GM19463 (cell line): ENCODE results near the gene DTYMK.
"Not testable (repeated sequence)": the region's sequence is repeated elsewhere in the genome, so short reads cannot be mapped to it uniquely, and the experiment has no call there.

Experiments
- ATAC-seq: cut with Tn5 transposase; IDR thresholded peaks from one replicate; pipeline ENCODE4 v1.9.1; 2021; ENCODE audit warnings: mild to moderate bottlenecking, moderate library complexity; ENCODE audit not compliant: unreplicated experiment

DTYMK gene

GRCh38 chr2:241686650-241687425, at the start of gene DTYMK:
TSS of gene DTYMK (minus strand) at chr2:241686815. CDS start at chr2:241686783, 32 bp downstream.
- peak; percentile 95 for ATAC-seq

- no peak for ATAC-seq
Observed at GRCh38 chr2:241736111-241736510, 49.5 kb upstream of the DTYMK start.

GRCh38 chr2:241734467-241735208, 48.0 kb upstream of the DTYMK start, which contains the start of gene D2HGDH:
TSS of gene D2HGDH (plus strand) at chr2:241734630. CDS start at chr2:241735225, 595 bp downstream.
- ATAC-seq, result peak; percentile 76

GRCh38 chr2:241734208-241734466, 47.5 kb upstream of the DTYMK start:
- peak; percentile 15 for ATAC-seq

GRCh38 chr2:241733391-241734207, 47.0 kb upstream of the DTYMK start:
- no peak for ATAC-seq

- ATAC-seq, result not testable (repeated sequence)
Observed at GRCh38 chr2:241732513-241733186, 46.0 kb upstream of the DTYMK start.

GRCh38 chr2:241730671-241731293, 44.2 kb upstream of the DTYMK start:
- no peak for ATAC-seq

- ATAC-seq, result no peak
Observed at GRCh38 chr2:241729868-241730267, 43.3 kb upstream of the DTYMK start.

GRCh38 chr2:241728627-241729026, 42.0 kb upstream of the DTYMK start:
- no peak for ATAC-seq

GRCh38 chr2:241728000-241728399, 41.4 kb upstream of the DTYMK start:
- no peak for ATAC-seq

GRCh38 chr2:241726459-241726858, 39.8 kb upstream of the DTYMK start:
- ATAC-seq, result no peak

- ATAC-seq, result no peak
Observed at GRCh38 chr2:241724975-241725870, 38.6 kb upstream of the DTYMK start.

GRCh38 chr2:241724259-241724974, 37.8 kb upstream of the DTYMK start:
- ATAC-seq, result no peak

- no peak for ATAC-seq
Observed at GRCh38 chr2:241722896-241723454, 36.4 kb upstream of the DTYMK start.

GRCh38 chr2:241721852-241722251, 35.2 kb upstream of the DTYMK start:
- ATAC-seq, result no peak

GRCh38 chr2:241720560-241720959, 33.9 kb upstream of the DTYMK start:
- no peak for ATAC-seq

GRCh38 chr2:241720099-241720498, 33.5 kb upstream of the DTYMK start:
- ATAC-seq, result no peak

- no peak for ATAC-seq
Observed at GRCh38 chr2:241719093-241719492, 32.5 kb upstream of the DTYMK start.
